Parathyroid adenoma (tissue), 2 donors: ENCODE data around the gene ABLIM2.

Experiments used
- H2AFZ ChIP-seq: fragments of 300-600 bp; sonication (generic); one replicate; pipeline ENCODE4 v1.7.0; 2017; ENCODE audit warnings: antibody characterized with exemption, mild to moderate bottlenecking
- H3K27ac ChIP-seq: fragments of 300-600 bp; sonication (generic); one replicate; pipeline ENCODE4 v1.7.0; 2017
- H3K27me3 ChIP-seq: fragments of 300-600 bp; sonication (generic); one replicate; pipeline ENCODE4 v1.7.0; 2017; ENCODE audit warnings: low read length; ENCODE audit not compliant: control insufficient read depth, insufficient read depth
- H3K36me3 ChIP-seq: fragments of 300-600 bp; sonication (generic); one replicate; pipeline ENCODE4 v1.7.0; 2017; ENCODE audit warnings: low read length; ENCODE audit not compliant: control insufficient read depth, insufficient read depth
- H3K4me1 ChIP-seq: fragments of 300-600 bp; sonication (generic); one replicate; pipeline ENCODE4 v1.7.0; 2017; ENCODE audit warnings: control low read depth
- H3K4me2 ChIP-seq: fragments of 300-600 bp; sonication (generic); one replicate; pipeline ENCODE4 v1.7.0; 2017; ENCODE audit warnings: low read length
- H3K4me3 ChIP-seq: fragments of 300-600 bp; sonication (generic); one replicate; pipeline ENCODE4 v1.7.0; 2017; ENCODE audit warnings: low read depth, low read length
- H3K79me2 ChIP-seq: fragments of 300-600 bp; sonication (generic); one replicate; pipeline ENCODE4 v1.7.0; 2017; ENCODE audit warnings: control low read depth
- H3K9ac ChIP-seq: fragments of 300-600 bp; sonication (generic); one replicate; pipeline ENCODE4 v1.7.0; 2017; ENCODE audit warnings: mild to moderate bottlenecking
- H3K9me3 ChIP-seq: fragments of 300-600 bp; sonication (generic); one replicate; pipeline ENCODE4 v1.7.0; 2017; ENCODE audit warnings: low read length; ENCODE audit not compliant: control insufficient read depth
- TF ChIP-seq, protein P1 (sequence below): fragments of 300-600 bp; sonication (generic); IDR thresholded peaks from one replicate; pipeline ENCODE4 v1.7.0; 2017; ENCODE audit warnings: antibody characterized with exemption, mild to moderate bottlenecking
- donor health status: primary hyperparathyroidism.

Gene ABLIM2

GRCh38 chr4:8076023-8076422 is 82.6 kb downstream of the ABLIM2 start:
- TF ChIP-seq, protein P1, sequence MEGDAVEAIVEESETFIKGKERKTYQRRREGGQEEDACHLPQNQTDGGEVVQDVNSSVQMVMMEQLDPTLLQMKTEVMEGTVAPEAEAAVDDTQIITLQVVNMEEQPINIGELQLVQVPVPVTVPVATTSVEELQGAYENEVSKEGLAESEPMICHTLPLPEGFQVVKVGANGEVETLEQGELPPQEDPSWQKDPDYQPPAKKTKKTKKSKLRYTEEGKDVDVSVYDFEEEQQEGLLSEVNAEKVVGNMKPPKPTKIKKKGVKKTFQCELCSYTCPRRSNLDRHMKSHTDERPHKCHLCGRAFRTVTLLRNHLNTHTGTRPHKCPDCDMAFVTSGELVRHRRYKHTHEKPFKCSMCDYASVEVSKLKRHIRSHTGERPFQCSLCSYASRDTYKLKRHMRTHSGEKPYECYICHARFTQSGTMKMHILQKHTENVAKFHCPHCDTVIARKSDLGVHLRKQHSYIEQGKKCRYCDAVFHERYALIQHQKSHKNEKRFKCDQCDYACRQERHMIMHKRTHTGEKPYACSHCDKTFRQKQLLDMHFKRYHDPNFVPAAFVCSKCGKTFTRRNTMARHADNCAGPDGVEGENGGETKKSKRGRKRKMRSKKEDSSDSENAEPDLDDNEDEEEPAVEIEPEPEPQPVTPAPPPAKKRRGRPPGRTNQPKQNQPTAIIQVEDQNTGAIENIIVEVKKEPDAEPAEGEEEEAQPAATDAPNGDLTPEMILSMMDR: no peak
- H3K4me1 ChIP-seq: no peaks in the 10 kb centered on the region

DNA sequence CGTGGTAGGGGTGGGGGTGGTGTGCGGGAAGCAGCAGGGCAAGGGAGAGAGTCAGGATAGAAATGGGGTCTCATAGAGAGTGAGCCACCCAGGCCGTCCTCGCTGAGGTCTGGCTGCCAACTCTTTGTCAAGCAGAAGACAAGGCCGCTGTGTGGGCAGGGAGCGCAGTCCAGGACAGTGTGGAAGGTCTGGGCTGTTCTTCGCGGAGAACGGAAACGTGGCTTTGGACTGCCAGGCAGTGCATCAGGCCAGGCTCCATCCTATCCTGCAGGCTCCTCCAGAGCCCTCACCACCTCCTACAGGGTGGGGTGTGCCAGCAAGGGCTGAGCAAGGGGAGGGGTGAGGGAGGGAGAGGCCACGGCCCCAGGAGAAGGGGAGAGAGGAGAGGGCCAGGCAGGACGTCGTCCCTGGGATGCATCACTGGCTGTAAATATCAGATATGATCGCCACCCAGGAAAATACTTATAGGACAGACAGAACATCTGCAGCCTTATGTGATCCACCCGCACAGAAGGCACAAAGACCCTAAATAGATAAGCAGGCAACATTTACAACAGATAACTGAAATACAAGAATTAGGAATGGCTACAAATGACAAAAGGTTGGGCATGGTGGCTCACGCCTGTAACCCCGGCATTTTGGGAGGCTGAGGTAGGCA is 85.3 kb downstream of the ABLIM2 start:
- TF ChIP-seq, protein P1: no peak
- Histone ChIP-seq H3K27me3 (no peaks in the 10 kb centered on the region), H3K79me2 (no peaks in the 10 kb centered on the region), H3K9ac (no peak overlapping the region), H2AFZ (no peak overlapping the region), H3K27ac (no peak overlapping the region), H3K4me2 (no peak overlapping the region), H3K4me3 (no peak overlapping the region), H3K36me3 (no peaks in the 10 kb centered on the region), H3K9me3 (no peaks in the 10 kb centered on the region), H3K4me1 (no peaks in the 10 kb centered on the region)

More at GRCh38 chr4:8076023-8076422, 82.6 kb downstream of the ABLIM2 start:
- Histone ChIP-seq H3K9ac (no peak overlapping the region), H3K9me3 (no peaks in the 10 kb centered on the region), H3K79me2 (no peaks in the 10 kb centered on the region), H3K27me3 (no peaks in the 10 kb centered on the region), H3K36me3 (no peaks in the 10 kb centered on the region), H3K27ac (no peak overlapping the region), H2AFZ (no peak overlapping the region), H3K4me2 (no peak overlapping the region), H3K4me3 (no peak overlapping the region)

DNA sequence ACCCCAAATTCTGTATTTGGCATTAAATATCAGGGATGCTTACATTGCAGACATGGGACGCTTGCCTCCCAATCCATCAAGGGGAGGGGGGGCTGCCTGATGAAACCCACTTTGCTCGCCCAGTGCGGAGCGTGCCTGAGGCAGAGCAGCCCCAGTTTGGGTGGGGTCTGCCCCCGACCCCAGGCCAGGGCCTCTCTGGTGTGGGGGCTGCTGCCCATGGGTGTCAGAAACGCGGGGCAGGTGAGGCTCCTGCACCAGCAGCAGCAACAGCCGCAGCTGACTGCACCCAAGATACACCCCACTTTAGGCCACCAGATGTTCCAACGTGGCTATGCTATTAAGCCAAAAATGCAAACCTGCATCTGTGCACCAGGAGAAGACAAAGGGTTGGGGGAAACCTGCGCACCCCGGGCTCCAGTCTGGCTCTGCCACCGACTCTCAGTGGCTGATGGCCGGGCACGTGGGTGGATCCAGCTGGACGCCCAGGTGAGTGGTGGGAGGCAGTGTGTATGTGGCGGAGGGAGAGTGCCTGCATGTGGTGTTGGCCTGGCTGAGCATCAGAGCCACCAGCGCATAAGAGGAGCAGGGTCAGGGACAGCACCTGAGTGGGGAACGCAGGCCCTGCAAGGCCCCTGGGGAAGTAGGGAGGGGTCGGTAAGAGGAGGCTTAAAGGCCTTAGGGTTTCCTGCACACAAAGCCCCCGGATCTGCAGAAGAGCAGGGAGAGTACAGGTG is 86.2 kb downstream of the ABLIM2 start:
- Histone ChIP-seq H3K4me3 (no peak overlapping the region), H3K36me3 (no peaks in the 10 kb centered on the region), H3K27me3 (no peaks in the 10 kb centered on the region), H3K4me1 (no peaks in the 10 kb centered on the region), H3K27ac (no peak overlapping the region), H3K79me2 (no peaks in the 10 kb centered on the region), H2AFZ (no peak overlapping the region), H3K9me3 (no peaks in the 10 kb centered on the region), H3K9ac (no peak overlapping the region), H3K4me2 (no peak overlapping the region)
- TF ChIP-seq, protein P1: no peak

GRCh38 chr4:8071766-8072165 is 86.8 kb downstream of the ABLIM2 start:
- Histone ChIP-seq H3K27me3 (no peaks in the 10 kb centered on the region), H3K4me3 (no peak overlapping the region)

More at GRCh38 chr4:8071766-8072165, 86.8 kb downstream of the ABLIM2 start:
- H3K4me1 ChIP-seq: no peaks in the 10 kb centered on the region
- no peak overlapping the region for H3K4me2 ChIP-seq
- H3K36me3 ChIP-seq: no peaks in the 10 kb centered on the region
- no peak overlapping the region for H2AFZ ChIP-seq
- no peak overlapping the region for H3K9ac ChIP-seq
- TF ChIP-seq, protein P1: no peak
- H3K79me2 ChIP-seq: no peaks in the 10 kb centered on the region
- H3K27ac ChIP-seq: no peak overlapping the region
- no peaks in the 10 kb centered on the region for H3K9me3 ChIP-seq
